ENCODE measurements around the gene CAMK2D. TPM values are rescaled to one million over a fixed set of nuclear protein-coding genes. Genes with fewer than 3 reads are reported as not detected.

CAMK2D gene
- total RNA-seq, 1 experiment from 2014 or later, result 7.1 TPM

- Histone ChIP-seq H4K20me1 (ENCODE audit: insufficient read depth) (no peaks in the 10 kb centered on the region), H3K4me3 (no peak overlapping the region), H3K4me1 (replicated peaks; ENCODE audit: insufficient read depth) (no peaks in the 10 kb centered on the region), H3K36me3 (ENCODE audit: low read depth) (no peaks in the 10 kb centered on the region), H2AFZ (no peak overlapping the region), H3K9me3 (ENCODE audit: insufficient read depth, low read depth) (no peaks in the 10 kb centered on the region), H3F3A (ENCODE audit: insufficient read depth, low read depth) (no peaks in the 10 kb centered on the region), H3K27me3 (ENCODE audit: insufficient read depth, low read depth) (no peaks in the 10 kb centered on the region), H3K79me2 (ENCODE audit: low read depth) (no peaks in the 10 kb centered on the region), H3K9me2 (ENCODE audit: insufficient read depth) (no peaks in the 10 kb centered on the region), H3K27ac (no peak overlapping the region), H3K4me2 (no peak overlapping the region)
- ChIA-PET CTCF (no interaction called here), POLR2A (ENCODE audit: unreplicated experiment) (no interaction called here)
- intact Hi-C loops (cut with micrococcal nuclease; ENCODE audit: unreplicated experiment), result no loop called here
- no TSS peak for BruUV-seq (replicated peaks)
- TF ChIP-seq EZH2 (IDR thresholded peaks at IDR 0.05; ENCODE audit: low read depth), result no peak
- TF ChIP-seq, protein P1, sequence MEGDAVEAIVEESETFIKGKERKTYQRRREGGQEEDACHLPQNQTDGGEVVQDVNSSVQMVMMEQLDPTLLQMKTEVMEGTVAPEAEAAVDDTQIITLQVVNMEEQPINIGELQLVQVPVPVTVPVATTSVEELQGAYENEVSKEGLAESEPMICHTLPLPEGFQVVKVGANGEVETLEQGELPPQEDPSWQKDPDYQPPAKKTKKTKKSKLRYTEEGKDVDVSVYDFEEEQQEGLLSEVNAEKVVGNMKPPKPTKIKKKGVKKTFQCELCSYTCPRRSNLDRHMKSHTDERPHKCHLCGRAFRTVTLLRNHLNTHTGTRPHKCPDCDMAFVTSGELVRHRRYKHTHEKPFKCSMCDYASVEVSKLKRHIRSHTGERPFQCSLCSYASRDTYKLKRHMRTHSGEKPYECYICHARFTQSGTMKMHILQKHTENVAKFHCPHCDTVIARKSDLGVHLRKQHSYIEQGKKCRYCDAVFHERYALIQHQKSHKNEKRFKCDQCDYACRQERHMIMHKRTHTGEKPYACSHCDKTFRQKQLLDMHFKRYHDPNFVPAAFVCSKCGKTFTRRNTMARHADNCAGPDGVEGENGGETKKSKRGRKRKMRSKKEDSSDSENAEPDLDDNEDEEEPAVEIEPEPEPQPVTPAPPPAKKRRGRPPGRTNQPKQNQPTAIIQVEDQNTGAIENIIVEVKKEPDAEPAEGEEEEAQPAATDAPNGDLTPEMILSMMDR (conservative IDR thresholded peaks at IDR 0.05), result no peak
- no peak for DNase-seq
Measured at GRCh38 chr4:113718252-113718651, 43.3 kb downstream of the CAMK2D start.

GRCh38 chr4:113711883-113712662 is 49.5 kb downstream of the CAMK2D start:
- H3K9me2 ChIP-seq (ENCODE audit: insufficient read depth), result no peaks in the 10 kb centered on the region
- H3K27me3 ChIP-seq (ENCODE audit: insufficient read depth, low read depth), result no peaks in the 10 kb centered on the region
- H4K20me1 ChIP-seq (ENCODE audit: insufficient read depth), result no peaks in the 10 kb centered on the region
- no TSS peak for BruUV-seq (replicated peaks)
- no peaks in the 10 kb centered on the region for H3K9me3 ChIP-seq (ENCODE audit: insufficient read depth, low read depth)
- no peak overlapping the region for H3K4me2 ChIP-seq
- no peak for TF ChIP-seq EZH2 (IDR thresholded peaks at IDR 0.05; ENCODE audit: low read depth)
- TF ChIP-seq, protein P1 (conservative IDR thresholded peaks at IDR 0.05), result no peak
- intact Hi-C loops (cut with micrococcal nuclease; ENCODE audit: unreplicated experiment), result no loop called here
- POLR2A ChIA-PET (ENCODE audit: unreplicated experiment), result no interaction called here
- no peak overlapping the region for H3K4me3 ChIP-seq
- H2AFZ ChIP-seq, result no peak overlapping the region
- DNase-seq, result no peak
- H3K27ac ChIP-seq, result no peak overlapping the region
- H3K36me3 ChIP-seq (ENCODE audit: low read depth), result no peaks in the 10 kb centered on the region
- no peaks in the 10 kb centered on the region for H3K79me2 ChIP-seq (ENCODE audit: low read depth)
- no peaks in the 10 kb centered on the region for H3F3A ChIP-seq (ENCODE audit: insufficient read depth, low read depth)
- H3K4me1 ChIP-seq (replicated peaks; ENCODE audit: insufficient read depth), result no peaks in the 10 kb centered on the region
- CTCF ChIA-PET, result no interaction called here

GRCh38 chr4:113708250-113708649 is 53.3 kb downstream of the CAMK2D start:
- H3K9me2 ChIP-seq (ENCODE audit: insufficient read depth), result no peaks in the 10 kb centered on the region
- DNase-seq, result no peak
- no peaks in the 10 kb centered on the region for H3F3A ChIP-seq (ENCODE audit: insufficient read depth, low read depth)
- no peak overlapping the region for H3K27ac ChIP-seq
- H3K9me3 ChIP-seq (ENCODE audit: insufficient read depth, low read depth), result no peaks in the 10 kb centered on the region
- no peaks in the 10 kb centered on the region for H3K79me2 ChIP-seq (ENCODE audit: low read depth)
- no peak for TF ChIP-seq EZH2 (IDR thresholded peaks at IDR 0.05; ENCODE audit: low read depth)
- TF ChIP-seq, protein P1 (conservative IDR thresholded peaks at IDR 0.05), result no peak
- H3K27me3 ChIP-seq (ENCODE audit: insufficient read depth, low read depth), result no peaks in the 10 kb centered on the region
- ChIA-PET POLR2A (ENCODE audit: unreplicated experiment) (no interaction called here), CTCF (no interaction called here)
- H2AFZ ChIP-seq, result no peak overlapping the region
- H3K4me1 ChIP-seq (replicated peaks; ENCODE audit: insufficient read depth), result no peaks in the 10 kb centered on the region
- H3K36me3 ChIP-seq (ENCODE audit: low read depth), result no peaks in the 10 kb centered on the region
- H3K4me3 ChIP-seq, result no peak overlapping the region
- H3K4me2 ChIP-seq, result no peak overlapping the region
- intact Hi-C loops (cut with micrococcal nuclease; ENCODE audit: unreplicated experiment), result no loop called here
- H4K20me1 ChIP-seq (ENCODE audit: insufficient read depth), result no peaks in the 10 kb centered on the region
- BruUV-seq (replicated peaks), result no TSS peak

All from PC-9 (cell line).